HUES64 (cell line): ENCODE results near the gene TBC1D5.
"Not testable (repeated sequence)": the region's sequence is repeated elsewhere in the genome, so short reads cannot be mapped to it uniquely, and the experiment has no call there.

Experiments used
- H3K27ac ChIP-seq: 2 replicates; pipeline ENCODE4 v1.7.0; 2013; ENCODE audit warnings: low read depth, low read length, inconsistent platforms
- H3K27me3 ChIP-seq: 2 replicates; pipeline ENCODE4 v1.6.1; 2013; ENCODE audit warnings: mild to moderate bottlenecking, low read length; ENCODE audit not compliant: insufficient read depth
- H3K36me3 ChIP-seq: 2 replicates; pipeline ENCODE4 v1.6.1; 2013; ENCODE audit warnings: mild to moderate bottlenecking, low read length; ENCODE audit not compliant: insufficient read depth
- H3K4me1 ChIP-seq: 2 replicates; pipeline ENCODE4 v1.6.1; 2013; ENCODE audit warnings: mild to moderate bottlenecking, low read length, moderate library complexity; ENCODE audit not compliant: insufficient read depth
- H3K4me3 ChIP-seq: 2 replicates; pipeline ENCODE4 v1.5.1; 2013; ENCODE audit warnings: mild to moderate bottlenecking, low read length, moderate library complexity
- H3K9ac ChIP-seq: 2 replicates; pipeline ENCODE4 v1.6.1; 2013; ENCODE audit warnings: mild to moderate bottlenecking, low read depth, low read length
- H3K9me3 ChIP-seq: 2 replicates; pipeline ENCODE4 v1.6.1; 2013; ENCODE audit warnings: low read depth, low read length; ENCODE audit not compliant: insufficient read depth
- WGBS: fragments of 150-250, 120-280 bp; methylation state at CpG from one replicate; pipeline ENCODE4 v1.1.7; 2013; ENCODE audit warnings: missing lambda C conversion rate; 5-methylcytosine and 5-hydroxymethylcytosine counted together

Gene TBC1D5

DNA sequence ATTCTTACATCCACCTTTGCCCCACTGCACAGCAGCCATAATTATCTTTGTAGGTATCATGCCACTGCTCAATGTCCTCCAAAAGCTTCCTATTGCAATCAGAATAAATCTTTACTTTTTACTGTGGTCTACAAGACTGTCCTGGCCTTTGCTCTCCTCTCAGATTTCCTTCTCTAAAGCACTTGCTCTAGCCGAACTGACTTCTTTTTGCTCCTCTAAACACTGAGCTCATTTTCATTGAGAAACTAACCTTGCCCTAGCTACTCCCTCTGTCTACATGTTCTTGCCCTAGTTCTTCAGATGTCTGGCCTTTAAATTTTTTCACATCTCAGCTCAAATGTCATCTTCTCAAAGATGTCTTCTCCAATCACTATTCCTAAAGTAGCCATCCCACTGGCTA, 342.8 kb downstream of the TBC1D5 start:
- WGBS, result 86% methylated on average over 1 of the region's 1 CpG
- no peaks in the 10 kb centered on the region for H3K4me1 ChIP-seq
- H3K9ac ChIP-seq, result no peak overlapping the region
- peaks cover 3% of the 10 kb centered on the region; the same call in 1 of the 2 replicates for H3K36me3 ChIP-seq
- H3K27me3 ChIP-seq, result no peaks in the 10 kb centered on the region
- H3K9me3 ChIP-seq, result no peaks in the 10 kb centered on the region
- H3K4me3 ChIP-seq, result no peak overlapping the region
- no peak overlapping the region for H3K27ac ChIP-seq

DNA sequence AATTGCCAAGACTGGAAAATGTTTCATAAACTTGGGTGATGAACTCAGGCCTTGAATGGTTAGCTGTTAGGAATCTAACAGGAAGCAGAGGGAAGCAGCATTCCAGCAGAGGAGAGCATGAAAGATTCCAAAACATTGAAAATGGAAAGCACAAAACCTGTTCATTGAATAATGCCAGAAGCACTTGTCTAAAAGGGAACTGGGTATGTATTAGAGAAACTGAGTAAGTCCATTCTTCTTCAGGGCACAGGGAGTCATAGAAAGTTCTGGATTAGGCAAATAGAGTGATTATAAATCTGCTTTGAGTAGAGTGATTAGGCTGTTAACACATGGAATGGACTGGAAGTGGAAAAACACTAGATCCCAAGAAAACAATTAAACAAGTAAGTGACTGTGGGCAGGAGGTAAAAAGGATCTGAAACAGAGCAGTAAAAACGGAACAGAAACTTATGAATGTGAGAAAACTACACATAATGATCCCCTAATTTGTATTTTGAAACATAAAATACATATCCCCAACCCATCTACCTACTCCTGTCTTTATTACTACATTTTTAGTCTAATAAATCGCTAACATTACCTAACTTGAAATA, 343.4 kb downstream of the TBC1D5 start:
- no peaks in the 10 kb centered on the region for H3K27me3 ChIP-seq
- H3K4me3 ChIP-seq, result no peak overlapping the region
- H3K36me3 ChIP-seq, result peaks cover 3% of the 10 kb centered on the region; the same call in 1 of the 2 replicates
- H3K4me1 ChIP-seq, result no peaks in the 10 kb centered on the region
- no peaks in the 10 kb centered on the region for H3K9me3 ChIP-seq
- no peak overlapping the region for H3K9ac ChIP-seq
- WGBS, result 92% methylated on average over 2 of the region's 2 CpGs
- H3K27ac ChIP-seq, result no peak overlapping the region

DNA sequence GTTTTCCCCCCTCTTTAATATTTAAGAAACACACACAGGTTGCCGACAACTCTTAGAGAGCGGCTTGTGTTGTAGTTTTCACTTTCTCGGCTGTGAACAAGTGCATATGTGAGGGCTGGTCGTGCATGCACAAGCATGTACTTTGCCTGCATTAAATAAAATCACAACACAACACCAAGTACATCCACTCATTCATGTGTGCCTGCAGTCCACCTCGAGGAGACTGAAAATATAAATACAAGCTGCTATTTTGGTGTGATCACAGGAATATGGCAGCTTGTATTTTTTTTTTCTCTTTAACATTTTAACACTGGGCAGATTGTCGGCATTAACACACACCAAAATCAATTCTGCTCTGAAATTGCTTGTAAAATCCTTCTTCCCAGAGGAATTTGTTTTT, 346.4 kb downstream of the TBC1D5 start:
- Histone ChIP-seq H3K4me3 (no peak overlapping the region), H3K27ac (no peak overlapping the region), H3K4me1 (no peaks in the 10 kb centered on the region), H3K36me3 (no peaks in the 10 kb centered on the region), H3K9ac (no peak overlapping the region), H3K27me3 (no peaks in the 10 kb centered on the region), H3K9me3 (no peaks in the 10 kb centered on the region)
- 97% methylated on average over 5 of the region's 6 CpGs for WGBS

DNA sequence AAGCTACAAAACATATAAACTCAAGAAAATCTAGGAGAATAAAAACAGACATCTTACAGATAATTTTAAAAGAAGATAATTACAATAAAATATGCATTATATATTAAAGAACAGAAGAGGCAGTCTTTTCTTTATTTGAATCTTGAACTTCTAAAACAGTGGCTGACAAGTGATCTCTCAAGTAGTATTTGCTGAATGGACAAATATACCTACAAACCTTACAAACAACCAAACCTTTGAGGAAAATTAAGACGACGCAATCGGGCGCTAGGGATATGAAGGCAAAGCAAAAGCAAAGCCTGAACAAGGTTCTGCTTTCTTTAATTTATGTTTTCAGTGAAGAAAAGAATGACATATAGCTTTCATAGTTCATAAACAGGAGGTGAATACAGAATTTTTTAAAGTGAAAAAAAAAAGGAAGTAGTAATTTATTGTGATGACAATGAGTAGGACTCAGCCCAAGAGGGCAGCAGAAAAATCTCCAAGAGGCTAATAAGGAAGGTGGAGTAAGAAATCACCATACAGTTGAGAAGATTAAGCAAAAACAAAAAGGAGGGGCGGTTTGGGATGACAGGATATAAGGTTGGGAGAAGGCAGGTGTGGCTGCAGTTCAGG, 347.8 kb downstream of the TBC1D5 start:
- Histone ChIP-seq H3K9ac (no peak overlapping the region), H3K27ac (no peak overlapping the region), H3K9me3 (no peaks in the 10 kb centered on the region), H3K4me1 (no peaks in the 10 kb centered on the region), H3K27me3 (no peaks in the 10 kb centered on the region), H3K36me3 (no peaks in the 10 kb centered on the region), H3K4me3 (no peak overlapping the region)
- WGBS, result 98% methylated on average over 5 of the region's 5 CpGs

DNA sequence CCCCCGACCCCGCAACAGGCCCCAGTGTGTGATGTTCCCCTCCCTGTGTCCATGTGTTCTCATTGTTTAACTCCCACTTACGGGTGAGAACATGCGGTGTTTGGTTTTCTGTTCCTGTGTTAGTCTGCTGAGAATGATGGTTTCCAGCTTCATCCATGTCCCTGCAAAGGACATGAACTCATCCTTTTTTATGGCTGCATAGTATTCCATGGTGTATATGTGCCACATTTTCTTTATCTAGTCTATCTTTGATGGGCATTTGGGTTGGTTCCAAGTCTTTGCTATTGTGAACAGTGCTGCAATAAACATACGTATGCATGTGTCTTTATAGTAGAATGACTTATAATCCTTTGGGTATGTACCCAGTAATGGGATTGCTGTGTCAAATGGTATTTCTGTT, 349.9 kb downstream of the TBC1D5 start:
- not testable (repeated sequence) for H3K4me1 ChIP-seq, H3K4me3 ChIP-seq, H3K36me3 ChIP-seq, H3K27ac ChIP-seq, H3K9me3 ChIP-seq, H3K27me3 ChIP-seq, H3K9ac ChIP-seq
- WGBS, result 94% methylated on average over 3 of the region's 5 CpGs

DNA sequence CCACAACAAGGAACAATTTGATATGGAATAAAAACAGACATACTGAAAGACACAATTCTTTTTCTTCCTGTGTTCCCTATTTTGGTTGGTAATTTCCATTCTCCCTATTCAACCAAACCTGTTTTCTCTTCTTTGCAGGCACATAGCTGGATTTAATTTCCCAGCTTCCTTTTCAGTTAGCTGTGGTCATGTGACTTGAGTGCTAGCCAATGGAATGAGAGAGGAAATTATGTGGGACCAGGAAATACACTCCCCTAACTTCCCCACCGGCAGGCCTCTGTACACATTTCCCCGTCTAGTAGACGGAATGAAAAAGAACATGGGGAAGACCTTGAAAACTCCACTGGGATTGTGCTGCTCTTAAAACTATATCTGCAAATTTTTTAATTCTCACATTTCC, 351.6 kb downstream of the TBC1D5 start:
- peaks cover 3% of the 10 kb centered on the region for H3K4me1 ChIP-seq
- no peaks in the 10 kb centered on the region for H3K27me3 ChIP-seq
- H3K9ac ChIP-seq, result no peak overlapping the region
- no peaks in the 10 kb centered on the region for H3K9me3 ChIP-seq
- WGBS, result 97% methylated on average over 3 of the region's 3 CpGs
- H3K27ac ChIP-seq, result no peak overlapping the region
- no peaks in the 10 kb centered on the region for H3K36me3 ChIP-seq
- no peak overlapping the region for H3K4me3 ChIP-seq

DNA sequence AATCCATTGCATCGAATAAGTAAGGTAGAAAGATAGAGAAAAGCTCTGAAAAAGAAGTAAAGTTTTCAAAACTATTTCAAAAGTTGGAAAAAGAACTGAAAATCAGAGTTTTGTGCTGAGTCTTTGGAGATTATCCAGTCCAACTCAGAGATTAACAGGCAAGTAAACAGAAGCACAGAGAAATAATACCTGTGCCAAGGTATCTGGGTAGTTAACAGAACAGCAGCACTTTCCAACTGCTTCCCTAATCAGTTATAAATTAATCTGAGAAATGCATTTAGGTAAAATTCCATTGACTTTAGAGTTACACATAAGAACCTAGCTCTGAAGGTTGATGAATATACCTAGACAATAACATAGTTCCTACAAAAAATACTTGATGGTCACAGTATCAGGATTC, 355.3 kb downstream of the TBC1D5 start:
- H3K27ac ChIP-seq, result no peak overlapping the region
- no peaks in the 10 kb centered on the region for H3K27me3 ChIP-seq
- WGBS, result 96% methylated on average over 1 of the region's 1 CpG
- no peaks in the 10 kb centered on the region for H3K9me3 ChIP-seq
- no peak overlapping the region for H3K9ac ChIP-seq
- peaks cover 8% of the 10 kb centered on the region for H3K4me1 ChIP-seq
- no peak overlapping the region for H3K4me3 ChIP-seq
- H3K36me3 ChIP-seq, result no peaks in the 10 kb centered on the region

DNA sequence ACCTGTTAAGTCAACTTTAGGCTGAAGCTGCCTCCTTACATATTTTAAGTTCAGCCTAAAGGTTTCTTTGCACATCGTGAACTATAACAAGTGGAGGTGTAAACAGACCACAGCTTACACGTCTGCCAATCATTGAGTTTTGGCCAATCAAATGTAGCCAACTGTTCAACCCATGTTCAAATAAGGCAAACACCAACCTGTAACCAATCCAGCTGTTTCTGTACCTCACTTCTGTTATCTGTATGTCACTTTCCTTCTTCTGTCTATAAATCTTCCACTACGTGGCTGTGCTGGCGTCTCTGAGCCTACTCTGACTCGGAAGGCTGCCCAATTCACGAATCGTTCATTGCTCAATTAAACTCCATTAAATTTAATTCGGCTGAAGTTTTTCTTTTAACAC, 356.0 kb downstream of the TBC1D5 start:
- Histone ChIP-seq H3K36me3 (no peaks in the 10 kb centered on the region), H3K4me1 (peaks cover 8% of the 10 kb centered on the region), H3K9ac (no peak overlapping the region), H3K4me3 (no peak overlapping the region), H3K27ac (no peak overlapping the region), H3K9me3 (no peaks in the 10 kb centered on the region), H3K27me3 (no peaks in the 10 kb centered on the region)
- WGBS, result 95% methylated on average over 8 of the region's 8 CpGs

DNA sequence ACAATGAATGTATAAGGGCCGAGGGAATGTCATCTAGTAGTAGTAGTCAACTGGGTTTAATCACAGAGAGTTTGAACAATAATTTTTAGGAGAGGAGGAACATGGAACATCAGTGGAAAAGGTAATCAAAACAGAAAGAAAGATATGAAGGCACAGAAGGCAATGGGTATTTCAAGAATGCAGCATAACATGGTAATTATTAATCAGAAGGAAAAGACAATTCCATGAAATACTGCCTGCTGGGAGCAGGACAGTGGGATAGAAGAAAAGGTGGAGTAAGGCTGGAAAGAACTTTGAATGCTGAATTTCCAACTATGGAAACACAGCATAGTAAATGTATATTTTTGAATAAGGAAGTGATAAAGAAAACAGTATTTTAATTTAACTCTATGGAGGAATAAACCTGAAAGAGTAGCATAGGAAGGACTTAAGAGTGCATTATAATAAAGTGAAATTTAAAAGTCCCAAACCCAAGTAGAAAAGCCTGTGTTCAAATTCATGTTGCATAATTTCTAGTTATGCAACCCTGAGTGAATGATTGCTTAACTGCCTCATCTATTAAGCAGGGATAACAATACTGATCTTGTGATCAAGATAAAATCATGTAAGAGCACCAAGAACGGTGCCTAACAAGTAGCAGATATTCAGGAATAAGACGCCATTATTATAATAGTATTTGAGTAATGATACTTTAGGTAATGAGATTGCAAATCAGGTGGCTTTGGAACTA, 357.7 kb downstream of the TBC1D5 start:
- Histone ChIP-seq H3K36me3 (no peaks in the 10 kb centered on the region), H3K9ac (no peak overlapping the region), H3K4me3 (no peak overlapping the region), H3K4me1 (peaks cover 8% of the 10 kb centered on the region), H3K9me3 (no peaks in the 10 kb centered on the region), H3K27me3 (no peaks in the 10 kb centered on the region), H3K27ac (no peak overlapping the region)
- 95% methylated on average over 3 of the region's 3 CpGs for WGBS

DNA sequence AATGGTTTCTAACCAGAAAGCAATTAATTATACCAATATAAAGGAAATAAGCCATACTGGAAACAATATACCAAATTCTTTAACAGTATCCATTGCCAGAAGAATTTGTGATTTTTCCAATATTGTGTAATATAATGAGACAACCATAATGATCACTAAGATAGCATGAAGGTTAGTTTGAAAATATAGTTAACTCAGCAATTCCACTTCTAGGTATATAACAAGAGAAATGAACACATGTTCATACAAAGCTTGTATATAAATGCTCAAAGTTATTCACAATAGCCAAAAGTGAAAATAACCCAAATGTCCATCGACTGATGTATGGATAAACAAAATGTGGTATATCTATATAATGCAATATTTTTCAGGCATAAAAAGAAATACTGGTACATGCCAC, 369.1 kb downstream of the TBC1D5 start:
- no peaks in the 10 kb centered on the region for H3K36me3 ChIP-seq
- no peaks in the 10 kb centered on the region for H3K4me1 ChIP-seq
- no peaks in the 10 kb centered on the region for H3K27me3 ChIP-seq
- no peak overlapping the region for H3K9ac ChIP-seq
- no peaks in the 10 kb centered on the region for H3K9me3 ChIP-seq
- H3K27ac ChIP-seq, result no peak overlapping the region
- no peak overlapping the region for H3K4me3 ChIP-seq
- WGBS, result no CpG with 5 or more reads among the region's 1 CpG

DNA sequence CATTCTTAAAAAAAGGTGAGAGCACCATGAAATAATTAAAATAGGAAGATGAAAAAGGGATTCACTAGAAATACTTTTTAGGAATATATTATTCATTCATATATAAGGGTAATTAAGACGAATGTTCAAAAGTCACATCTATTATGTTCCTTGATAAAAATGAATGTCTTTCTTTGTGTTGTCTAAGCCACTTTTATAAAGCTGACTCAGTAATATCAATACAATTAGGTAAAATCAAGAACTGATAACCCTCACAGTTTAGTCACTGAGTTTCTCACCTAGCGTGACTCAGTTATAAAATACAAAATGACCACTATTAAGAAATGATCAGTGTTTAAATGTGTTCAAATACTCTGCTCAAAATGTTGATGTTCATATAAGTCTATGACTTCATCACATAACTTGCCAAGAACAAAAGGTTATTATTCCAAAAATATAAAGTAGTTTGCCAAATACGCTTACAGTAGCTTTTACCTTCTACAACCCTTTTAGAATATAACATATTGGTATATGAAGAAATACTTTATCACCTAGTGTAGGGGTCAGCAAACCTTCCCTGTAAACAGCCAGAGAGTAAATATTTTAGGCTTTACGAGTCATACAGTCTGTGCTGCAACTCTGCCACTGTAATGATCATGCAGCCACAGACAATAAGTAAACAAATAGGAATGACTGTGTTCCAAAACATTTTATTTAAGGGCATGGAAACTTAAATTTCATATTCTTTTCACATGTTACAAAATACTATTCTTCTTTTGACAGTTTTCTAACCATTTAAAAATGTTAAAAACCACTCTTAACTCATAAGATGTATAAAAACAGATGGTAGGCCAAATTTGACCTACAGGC, 369.8 kb downstream of the TBC1D5 start:
- H3K4me3 ChIP-seq, result no peak overlapping the region
- no peak overlapping the region for H3K9ac ChIP-seq
- H3K36me3 ChIP-seq, result no peaks in the 10 kb centered on the region
- no peaks in the 10 kb centered on the region for H3K4me1 ChIP-seq
- no peaks in the 10 kb centered on the region for H3K9me3 ChIP-seq
- 95% methylated on average over 1 of the region's 4 CpGs for WGBS
- H3K27ac ChIP-seq, result no peak overlapping the region
- H3K27me3 ChIP-seq, result no peaks in the 10 kb centered on the region
